Mesothelial cell of epicardium (in vitro differentiated cells): ENCODE measurements around the gene STX8. TPM values are rescaled to one million over a fixed set of nuclear protein-coding genes. Genes with fewer than 3 reads are reported as not detected.
A peak's percentile ranks its signal among the peaks of the same experiment; 100 is the strongest.

ENCODE experiments used
- DNase-seq, 2 experiments: peaks; one replicate each; pipeline ENCODE4 v3.0.0; 2021; ENCODE audit warnings: low spot score in 2 of 2; ENCODE audit not compliant: unreplicated experiment in 2 of 2
- H3K27ac Mint-ChIP-seq: 2 replicates; pipeline ENCODE4 v1.8.0; 2021; ENCODE audit warnings: mixed read lengths
- H3K27me3 Mint-ChIP-seq: 2 replicates; pipeline ENCODE4 v1.8.0; 2021; ENCODE audit warnings: low read depth, mixed read lengths
- H3K36me3 Mint-ChIP-seq: 2 replicates; pipeline ENCODE4 v1.8.0; 2021; ENCODE audit warnings: mixed read lengths
- H3K4me1 Mint-ChIP-seq: 2 replicates; pipeline ENCODE4 v1.8.0; 2021; ENCODE audit warnings: mixed read lengths
- H3K4me3 Mint-ChIP-seq: 2 replicates; pipeline ENCODE4 v1.8.0; 2021; ENCODE audit warnings: mild to moderate bottlenecking, moderate library complexity, mixed read lengths
- H3K9me3 Mint-ChIP-seq: 2 replicates; pipeline ENCODE4 v1.8.0; 2021; ENCODE audit warnings: mixed read lengths
- total RNA-seq: library from RNA; stranded (reverse); gene quantifications from 3 replicates; pipeline ENCODE4 v1.2.1, GENCODE V29; 2021
- TF ChIP-seq, protein P1 (sequence below): fragments of 200-600 bp; sonication (generic); IDR thresholded peaks from one replicate; pipeline ENCODE4 v1.5.0; 2021; ENCODE audit warnings: antibody characterized with exemption; ENCODE audit not compliant: unreplicated experiment

The STX8 gene
- total RNA-seq, 1 donor from 2014 or later = 53.3 TPM

DNA sequence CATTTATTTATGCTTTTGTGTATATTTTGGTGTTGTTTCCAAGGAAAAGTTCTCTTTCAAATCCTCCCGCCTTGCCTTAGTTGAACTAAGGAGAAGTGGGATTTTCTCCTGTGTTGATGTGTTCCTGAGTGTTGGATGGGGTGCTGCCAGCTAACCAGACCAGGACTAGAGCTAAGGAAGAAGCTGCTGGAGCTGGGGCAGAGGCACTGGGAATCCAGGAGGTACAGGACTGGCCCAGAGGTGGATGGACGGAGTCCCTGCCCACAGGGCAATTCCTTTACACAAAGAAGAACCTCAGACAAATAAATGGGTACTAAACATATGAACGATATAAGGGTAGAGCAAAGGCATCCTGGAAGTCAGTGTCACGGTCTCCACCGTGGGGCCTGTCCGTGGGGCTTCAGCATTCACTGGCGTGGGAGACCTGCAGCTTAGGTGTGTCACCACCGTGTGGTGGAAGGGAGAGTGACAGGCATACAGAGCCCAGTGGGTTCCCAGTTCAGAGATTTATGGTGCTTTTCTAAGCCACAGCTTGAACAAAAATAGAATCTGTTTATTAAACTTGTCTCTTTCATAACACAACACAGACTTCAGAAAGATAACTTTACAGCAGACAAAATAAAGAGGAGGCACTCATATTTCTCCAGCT lies 283.6 kb downstream of the STX8 start:
- Mint-ChIP-seq H3K27ac (no peak overlapping the region), H3K36me3 (no peaks in the 10 kb centered on the region), H3K4me3 (no peak overlapping the region), H3K9me3 (no peaks in the 10 kb centered on the region), H3K4me1 (peaks cover 19% of the 10 kb centered on the region), H3K27me3 (no peaks in the 10 kb centered on the region)
- TF ChIP-seq, protein P1, sequence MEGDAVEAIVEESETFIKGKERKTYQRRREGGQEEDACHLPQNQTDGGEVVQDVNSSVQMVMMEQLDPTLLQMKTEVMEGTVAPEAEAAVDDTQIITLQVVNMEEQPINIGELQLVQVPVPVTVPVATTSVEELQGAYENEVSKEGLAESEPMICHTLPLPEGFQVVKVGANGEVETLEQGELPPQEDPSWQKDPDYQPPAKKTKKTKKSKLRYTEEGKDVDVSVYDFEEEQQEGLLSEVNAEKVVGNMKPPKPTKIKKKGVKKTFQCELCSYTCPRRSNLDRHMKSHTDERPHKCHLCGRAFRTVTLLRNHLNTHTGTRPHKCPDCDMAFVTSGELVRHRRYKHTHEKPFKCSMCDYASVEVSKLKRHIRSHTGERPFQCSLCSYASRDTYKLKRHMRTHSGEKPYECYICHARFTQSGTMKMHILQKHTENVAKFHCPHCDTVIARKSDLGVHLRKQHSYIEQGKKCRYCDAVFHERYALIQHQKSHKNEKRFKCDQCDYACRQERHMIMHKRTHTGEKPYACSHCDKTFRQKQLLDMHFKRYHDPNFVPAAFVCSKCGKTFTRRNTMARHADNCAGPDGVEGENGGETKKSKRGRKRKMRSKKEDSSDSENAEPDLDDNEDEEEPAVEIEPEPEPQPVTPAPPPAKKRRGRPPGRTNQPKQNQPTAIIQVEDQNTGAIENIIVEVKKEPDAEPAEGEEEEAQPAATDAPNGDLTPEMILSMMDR = peak; percentile 41
- DNase-seq = peak in 1 of 2 experiments; percentile 42

DNA sequence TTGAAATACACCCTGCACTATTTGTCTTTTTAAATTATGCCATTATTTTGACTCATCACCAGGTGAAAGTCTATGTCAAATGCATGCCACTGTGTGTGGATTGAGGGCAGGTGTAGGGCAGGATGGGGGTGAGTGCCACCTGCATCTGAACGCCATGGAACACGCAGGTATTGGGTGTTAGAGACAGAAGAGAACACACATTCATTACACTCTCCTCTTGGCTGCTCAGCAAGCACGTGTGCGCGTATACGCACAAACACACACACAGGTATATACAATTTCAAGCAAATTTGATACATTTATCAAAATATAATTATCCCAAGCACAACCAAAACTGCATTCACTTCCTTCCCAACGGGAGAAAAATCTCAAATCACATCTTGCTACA lies 285.4 kb downstream of the STX8 start:
- H3K9me3 Mint-ChIP-seq = no peaks in the 10 kb centered on the region
- no peak for DNase-seq
- H3K4me3 Mint-ChIP-seq = no peak overlapping the region
- TF ChIP-seq, protein P1 = no peak
- peaks cover 17% of the 10 kb centered on the region for H3K4me1 Mint-ChIP-seq
- H3K27me3 Mint-ChIP-seq = no peaks in the 10 kb centered on the region
- no peaks in the 10 kb centered on the region for H3K36me3 Mint-ChIP-seq
- no peak overlapping the region for H3K27ac Mint-ChIP-seq

DNA sequence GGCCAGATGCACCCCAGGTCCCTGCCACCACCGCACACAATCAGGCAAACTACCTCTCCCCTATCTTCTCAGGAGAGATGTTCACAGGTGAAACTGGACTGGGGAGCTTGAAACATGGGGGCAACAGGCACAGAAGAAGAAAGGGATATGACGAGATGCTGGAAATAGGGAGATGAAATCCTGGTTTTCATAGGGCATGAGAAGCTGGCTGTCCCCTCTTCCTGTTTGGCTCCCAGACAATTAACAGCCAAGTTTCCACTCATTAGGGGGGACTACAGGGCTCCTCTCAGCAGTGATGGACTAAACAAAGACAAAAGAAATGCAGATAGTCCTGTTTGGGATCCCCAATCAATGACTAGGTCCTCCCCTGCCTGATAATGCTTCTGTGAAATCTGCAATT lies 288.3 kb downstream of the STX8 start:
- Mint-ChIP-seq H3K27me3 (no peaks in the 10 kb centered on the region), H3K4me3 (no peak overlapping the region), H3K36me3 (no peaks in the 10 kb centered on the region), H3K4me1 (peaks cover 5% of the 10 kb centered on the region), H3K9me3 (no peaks in the 10 kb centered on the region), H3K27ac (no peak overlapping the region)
- TF ChIP-seq, protein P1 = no peak
- no peak for DNase-seq

DNA sequence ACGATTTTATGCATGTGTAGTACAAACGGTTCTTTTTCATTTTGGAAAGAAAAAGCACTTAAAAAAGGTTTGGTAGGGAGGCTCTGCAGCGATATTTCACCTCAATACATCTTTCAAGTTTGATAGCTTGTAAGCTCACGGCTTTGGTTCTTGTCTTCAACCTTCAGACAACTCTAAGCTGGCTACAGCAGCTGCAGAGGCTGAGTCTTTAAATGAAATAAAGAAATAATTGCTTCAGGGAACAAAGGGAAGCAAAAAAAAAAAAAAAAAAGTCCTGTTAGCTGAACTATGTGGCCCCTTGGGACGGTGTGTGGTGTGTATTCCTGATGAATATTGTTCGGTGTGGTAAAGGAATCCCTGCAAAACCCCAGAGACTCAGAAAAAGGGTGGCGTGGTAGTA lies 289.2 kb downstream of the STX8 start:
- TF ChIP-seq, protein P1 = no peak
- no peak for DNase-seq
- Mint-ChIP-seq H3K36me3 (no peaks in the 10 kb centered on the region), H3K4me1 (peaks cover 5% of the 10 kb centered on the region), H3K27ac (no peak overlapping the region), H3K4me3 (no peak overlapping the region), H3K27me3 (no peaks in the 10 kb centered on the region), H3K9me3 (no peaks in the 10 kb centered on the region)

DNA sequence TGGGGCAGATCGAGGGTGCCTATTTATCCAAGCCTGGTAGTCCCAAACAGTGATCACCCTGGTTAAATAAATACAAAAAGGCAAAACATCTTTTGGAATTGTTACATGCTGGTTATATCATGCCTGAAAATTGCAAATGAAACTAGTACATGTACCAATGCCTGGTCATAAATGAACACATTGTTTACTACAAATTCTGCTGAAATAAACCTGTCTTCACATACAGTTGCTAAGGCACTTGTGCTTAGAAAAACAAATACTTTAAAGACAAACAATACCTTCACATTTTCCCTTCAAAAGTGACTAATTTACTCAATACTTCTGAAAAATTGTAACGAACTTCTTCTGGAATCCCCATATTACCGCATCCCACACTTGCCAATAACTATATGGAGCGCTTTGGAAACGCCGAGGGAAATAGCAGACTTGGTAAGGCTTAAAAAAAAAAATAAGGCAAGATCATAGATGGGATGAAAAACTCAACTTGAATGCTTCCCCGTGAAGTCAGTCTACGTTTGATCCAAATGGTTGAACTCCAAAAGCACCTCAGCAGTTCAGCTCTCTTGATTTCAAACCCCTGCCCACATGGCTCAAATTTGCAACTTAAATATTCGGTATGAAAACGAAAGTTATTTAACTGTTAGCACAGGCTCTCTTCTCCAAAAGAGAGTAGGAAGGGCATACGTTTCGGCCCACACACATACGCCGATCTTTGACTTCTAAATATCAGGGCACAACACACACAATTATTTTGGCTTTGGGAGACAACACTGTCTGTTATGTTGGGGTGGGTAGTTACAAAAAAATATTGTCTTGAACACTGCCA lies 289.8 kb downstream of the STX8 start:
- no peaks in the 10 kb centered on the region for H3K36me3 Mint-ChIP-seq
- DNase-seq = no peak
- H3K27ac Mint-ChIP-seq = no peak overlapping the region
- H3K27me3 Mint-ChIP-seq = no peaks in the 10 kb centered on the region
- H3K4me1 Mint-ChIP-seq = peaks cover 5% of the 10 kb centered on the region
- H3K4me3 Mint-ChIP-seq = no peak overlapping the region
- no peaks in the 10 kb centered on the region for H3K9me3 Mint-ChIP-seq
- TF ChIP-seq, protein P1 = no peak
